Tibial nerve (tissue), 4 donors: ENCODE data around the gene ERN1.

Experiments used
- CTCF ChIP-seq, 5 experiments: fragments of 200-600 bp in 3 of 5; fragments of 450-650 bp in 2 of 5; sonication (generic) in 3 of 5; IDR thresholded peaks; one replicate each; pipeline ENCODE4 v1.5.1; 2016 to 2019; ENCODE audit warnings: antibody characterized with exemption in 5 of 5, mild to moderate bottlenecking in 3 of 5, moderate library complexity in 2 of 5
- EP300 ChIP-seq, 2 donors: sonication (generic); formaldehyde crosslinking; IDR thresholded peaks; one replicate each; pipeline ENCODE4 v1.6.1; 2017; ENCODE audit warnings: antibody characterized with exemption in 2 of 2, mild to moderate bottlenecking in 1 of 2
- POLR2A ChIP-seq, 2 donors: fragments of 450-650 bp; IDR thresholded peaks; one replicate each; pipeline ENCODE4 v1.6.1; 2017; ENCODE audit warnings: antibody characterized with exemption in 2 of 2, mild to moderate bottlenecking in 2 of 2, moderate library complexity in 2 of 2

DNA sequence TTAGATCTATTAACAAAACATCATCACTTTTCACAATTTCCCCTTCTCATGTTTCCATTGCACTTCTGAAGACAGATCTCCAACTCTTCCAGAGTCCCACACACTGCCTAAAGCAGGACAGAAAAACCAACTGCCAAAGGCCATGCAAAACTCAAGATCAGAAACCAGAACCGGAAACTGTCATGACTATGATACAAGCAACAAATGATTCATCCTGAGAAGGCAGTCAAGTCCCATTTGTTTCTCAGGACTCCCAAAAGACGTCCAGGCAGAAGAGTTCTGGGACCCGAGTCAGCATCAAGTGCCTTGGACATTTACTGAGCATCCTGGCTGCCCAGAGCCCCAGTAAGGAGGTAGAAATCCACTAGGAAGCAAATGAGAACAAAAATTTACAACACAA lies 38.8 kb downstream of the ERN1 start:
- TF ChIP-seq CTCF (IDR thresholded peaks at IDR 0.05): no peak
- no peak for TF ChIP-seq POLR2A (IDR thresholded peaks at IDR 0.05)
- no peak for TF ChIP-seq EP300 (IDR thresholded peaks at IDR 0.05)
